HG02763 (cell line): ENCODE data around the gene GRHL1.

ENCODE experiments used
- ATAC-seq: cut with Tn5 transposase; IDR thresholded peaks from one replicate; pipeline ENCODE4 v1.9.1; 2021; ENCODE audit warnings: mild to moderate bottlenecking, moderate library complexity; ENCODE audit not compliant: unreplicated experiment

The GRHL1 gene

DNA sequence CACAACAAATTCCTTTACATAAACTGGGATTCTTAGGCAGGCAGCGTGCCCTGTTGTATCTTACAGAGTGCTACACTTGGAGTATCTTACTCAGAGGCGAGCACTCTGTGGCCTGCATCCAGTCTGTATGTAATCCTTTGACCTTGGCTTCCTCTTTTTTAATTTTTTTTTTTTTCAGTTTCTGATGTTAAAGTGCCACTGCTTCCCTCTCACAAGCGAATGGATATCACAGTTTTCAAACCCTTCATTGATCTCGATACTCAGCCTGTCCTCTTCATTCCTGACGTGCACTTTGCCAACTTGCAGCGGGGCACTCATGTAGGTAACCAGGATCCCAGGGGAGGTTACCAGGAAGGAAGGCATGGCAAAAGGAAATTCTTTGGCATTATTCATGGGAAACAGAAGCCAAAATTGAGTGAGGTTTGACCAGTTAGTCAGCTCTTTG, 40.4 kb downstream of the GRHL1 start:
- no peak for ATAC-seq

DNA sequence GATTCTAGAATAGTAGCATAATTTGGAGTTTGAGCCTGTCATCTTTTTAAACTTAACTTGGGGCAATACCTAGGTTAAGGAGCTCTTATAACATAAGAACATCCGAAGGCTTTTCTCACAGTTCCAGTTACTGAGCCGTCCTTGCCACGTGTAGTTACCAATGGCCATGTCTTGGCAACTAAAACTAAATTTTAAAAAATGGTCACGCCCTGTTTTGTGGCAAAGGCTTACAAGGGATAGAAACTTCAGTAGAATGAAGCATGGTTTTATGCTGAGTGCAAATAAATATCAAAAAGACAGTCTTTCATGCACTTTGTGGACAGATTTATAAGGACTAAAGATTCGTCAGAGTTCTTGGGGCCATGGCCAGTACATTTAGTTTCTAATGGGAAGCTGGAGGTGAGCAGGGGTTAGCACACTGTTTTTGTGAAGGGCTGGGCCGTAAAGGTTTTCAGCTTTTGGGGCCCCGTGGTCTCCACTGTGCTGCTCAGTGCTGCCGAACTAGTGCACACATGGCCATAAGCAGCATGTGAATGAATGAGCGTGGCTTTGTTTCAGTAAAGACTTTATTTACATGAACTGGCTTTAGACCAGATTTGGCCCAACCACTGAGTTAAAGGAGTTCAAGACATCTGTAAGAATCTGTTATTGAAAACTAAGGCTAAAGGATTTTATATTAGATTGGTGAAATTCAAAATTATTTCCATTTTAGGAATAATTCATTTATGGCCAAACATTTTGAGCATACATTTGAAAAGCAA, 41.1 kb downstream of the GRHL1 start:
- no peak for ATAC-seq

DNA sequence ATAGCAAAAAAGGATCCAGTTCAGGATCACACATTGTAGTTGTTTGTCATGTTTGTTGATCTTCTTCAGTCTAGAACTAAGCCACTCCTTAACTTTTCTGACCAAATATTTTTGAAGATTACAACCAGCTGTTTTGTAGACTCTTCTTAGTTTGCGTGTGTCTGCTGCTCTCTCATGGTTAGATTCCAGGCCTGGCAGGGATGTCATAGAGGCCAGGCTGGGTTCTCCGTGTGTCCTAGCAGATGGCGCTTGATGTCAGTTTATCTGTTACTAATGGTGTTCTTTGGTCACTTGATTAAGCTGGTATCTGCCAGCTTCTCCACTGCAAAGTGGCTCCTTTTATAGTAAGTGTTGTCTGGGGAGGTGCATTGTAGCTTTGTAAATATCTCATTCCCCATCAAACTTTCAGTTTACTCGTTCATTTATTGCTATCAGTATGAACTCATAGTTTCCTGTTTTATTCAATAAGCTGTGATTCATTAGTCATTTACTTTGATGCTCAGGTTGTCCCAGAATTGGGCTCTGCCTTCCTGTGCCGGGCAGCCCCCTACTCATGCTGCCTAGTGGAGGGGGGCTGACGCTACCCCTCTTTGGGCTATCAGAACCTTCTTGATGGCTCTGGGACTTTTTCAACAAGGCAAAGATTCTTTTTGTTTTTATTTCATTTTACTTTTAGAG, 42.1 kb downstream of the GRHL1 start:
- no peak for ATAC-seq

DNA sequence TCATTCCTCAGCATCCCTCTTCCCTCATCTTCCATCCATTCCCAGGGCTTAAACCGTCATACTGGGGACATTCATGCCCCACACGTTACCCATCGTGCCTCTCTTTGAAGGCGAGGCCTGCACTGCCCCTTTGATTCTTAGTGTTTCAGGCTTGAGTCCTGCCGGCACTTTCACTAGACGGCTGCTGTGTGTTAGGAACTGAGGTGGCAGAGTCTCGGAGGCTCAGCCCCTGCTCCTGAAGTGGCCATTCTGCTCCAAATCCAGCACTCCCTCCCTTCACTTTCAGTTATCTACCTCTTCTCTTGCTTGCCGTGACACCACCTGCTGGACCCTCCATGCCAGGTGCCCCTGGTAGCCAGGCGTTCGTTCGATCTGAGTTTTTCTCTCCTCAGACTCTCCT, 43.0 kb downstream of the GRHL1 start:
- ATAC-seq = no peak

DNA sequence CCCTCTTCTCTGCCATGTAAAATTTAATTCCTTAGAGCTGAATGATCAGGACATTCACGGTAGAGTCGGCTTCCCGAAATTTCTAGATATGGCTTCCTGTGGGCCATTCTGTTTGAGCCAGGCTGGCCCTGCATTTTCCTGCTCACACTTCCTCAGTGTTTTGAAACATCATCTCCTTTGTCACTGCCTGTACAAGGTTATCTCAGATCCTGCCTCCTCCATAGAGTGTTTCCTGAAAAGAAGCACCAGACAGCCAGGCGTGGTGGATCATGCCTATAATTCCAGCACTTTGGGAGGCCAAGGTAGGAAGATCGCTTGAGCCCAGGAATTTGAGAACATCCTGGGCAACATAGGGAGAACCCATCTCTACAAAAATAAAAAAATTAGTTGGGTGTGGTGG, 43.6 kb downstream of the GRHL1 start:
- no peak for ATAC-seq

DNA sequence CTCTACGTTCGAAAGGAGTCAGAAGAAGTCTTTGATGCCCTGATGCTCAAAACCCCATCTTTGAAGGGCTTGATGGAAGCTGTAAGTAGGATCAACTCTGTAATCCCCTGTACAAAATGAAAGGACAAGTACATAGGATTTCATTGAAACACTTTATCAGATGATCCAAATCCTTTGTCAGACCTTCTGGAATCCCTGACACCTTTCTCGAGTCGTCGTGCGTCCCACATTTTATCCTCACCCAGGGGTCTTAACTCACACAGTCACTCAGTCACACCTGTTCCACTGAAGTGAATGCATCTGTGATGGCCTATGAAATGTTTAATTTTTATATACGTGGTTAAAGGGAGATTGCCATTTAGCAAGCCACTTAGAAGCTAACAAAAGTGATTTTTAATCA, 44.8 kb downstream of the GRHL1 start:
- no peak for ATAC-seq

DNA sequence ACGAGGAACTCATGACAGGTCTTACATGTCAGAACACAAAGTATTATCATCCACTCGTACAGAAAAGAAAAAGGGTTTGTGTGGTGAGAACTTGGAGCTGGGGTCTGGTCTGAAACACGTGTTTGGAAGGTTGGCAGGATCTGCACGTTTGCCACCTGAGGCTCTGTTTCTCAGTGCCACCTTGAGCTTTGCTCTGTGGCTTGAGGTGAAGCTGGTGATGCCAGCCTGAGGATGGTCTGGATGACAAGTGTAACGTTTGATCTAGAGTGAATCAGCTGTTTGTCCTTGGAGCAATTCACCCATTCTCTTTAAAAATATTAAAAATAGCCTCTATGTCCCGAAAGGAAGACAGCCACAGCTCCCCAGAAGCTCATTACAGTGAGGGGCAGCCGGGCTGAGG, 46.4 kb downstream of the GRHL1 start:
- ATAC-seq = no peak

DNA sequence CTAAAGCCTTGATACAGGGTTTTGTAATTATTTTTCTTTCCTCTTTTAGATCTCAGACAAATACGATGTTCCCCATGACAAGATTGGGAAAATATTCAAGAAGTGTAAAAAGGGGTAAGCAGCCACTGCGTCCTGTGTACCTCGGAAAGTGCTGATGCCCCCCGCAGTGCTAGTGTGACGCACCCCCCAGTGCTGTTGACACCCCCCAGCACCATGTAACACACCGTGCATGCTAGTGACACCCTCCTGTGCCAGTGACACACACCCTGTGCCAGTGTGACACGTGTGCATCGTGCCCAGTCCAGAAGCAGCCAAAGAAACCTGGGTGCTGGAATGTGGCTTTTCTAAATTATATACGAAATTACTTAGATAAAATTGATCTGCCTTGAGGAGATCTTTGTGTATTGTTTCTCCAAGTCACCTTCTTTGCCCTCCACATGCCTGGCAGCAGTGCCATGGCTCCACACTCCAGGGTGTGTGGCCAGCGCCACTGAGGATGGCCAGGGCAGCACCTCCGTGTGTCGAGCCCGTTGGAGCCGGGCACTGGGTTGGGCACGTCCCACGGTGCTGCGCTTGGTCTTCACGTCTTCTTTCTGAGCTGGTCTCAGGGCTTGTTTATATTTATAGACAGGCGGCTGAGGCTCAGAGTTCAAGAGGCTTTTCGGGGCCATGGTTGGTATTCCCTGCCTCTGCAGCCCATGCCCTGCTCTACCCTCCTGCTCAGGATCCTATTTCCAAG, 47.6 kb downstream of the GRHL1 start:
- no peak for ATAC-seq

DNA sequence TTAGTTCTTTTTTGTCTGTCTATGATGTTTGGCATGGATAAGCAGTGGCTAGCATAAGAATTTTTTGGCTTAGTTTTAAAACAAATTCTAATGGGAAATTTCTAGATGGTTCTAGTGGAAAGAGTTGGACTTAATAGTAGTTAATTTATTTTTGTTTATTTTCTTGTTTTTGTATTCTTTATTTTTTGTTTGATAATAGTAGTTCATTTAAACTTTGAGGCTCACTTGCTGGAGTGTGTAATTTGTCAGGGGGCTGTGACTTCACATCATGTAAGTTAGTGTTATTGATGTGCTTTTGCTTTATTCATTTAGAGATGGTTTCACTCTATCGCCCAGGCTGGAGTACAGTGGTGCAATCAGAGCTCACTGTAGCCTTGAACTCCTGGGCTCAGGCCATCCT, 48.2 kb downstream of the GRHL1 start:
- no peak for ATAC-seq

DNA sequence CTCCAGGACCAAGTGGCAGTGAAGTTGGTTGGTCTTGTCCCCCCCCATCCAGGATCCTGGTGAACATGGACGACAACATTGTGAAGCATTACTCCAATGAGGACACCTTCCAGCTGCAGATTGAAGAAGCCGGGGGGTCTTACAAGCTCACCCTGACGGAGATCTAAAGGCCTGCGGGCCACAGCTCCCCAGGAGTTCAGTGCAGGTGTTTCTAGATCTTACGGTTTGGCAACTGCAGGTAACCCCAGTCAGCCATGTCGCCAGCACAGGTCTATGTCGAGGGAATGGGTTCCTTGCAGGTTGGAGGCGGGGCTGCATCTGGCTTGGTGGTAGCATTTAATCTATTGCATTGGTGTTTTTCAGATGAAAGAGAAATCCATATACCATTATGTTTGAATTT, 49.0 kb downstream of the GRHL1 start:
- ATAC-seq = no peak

DNA sequence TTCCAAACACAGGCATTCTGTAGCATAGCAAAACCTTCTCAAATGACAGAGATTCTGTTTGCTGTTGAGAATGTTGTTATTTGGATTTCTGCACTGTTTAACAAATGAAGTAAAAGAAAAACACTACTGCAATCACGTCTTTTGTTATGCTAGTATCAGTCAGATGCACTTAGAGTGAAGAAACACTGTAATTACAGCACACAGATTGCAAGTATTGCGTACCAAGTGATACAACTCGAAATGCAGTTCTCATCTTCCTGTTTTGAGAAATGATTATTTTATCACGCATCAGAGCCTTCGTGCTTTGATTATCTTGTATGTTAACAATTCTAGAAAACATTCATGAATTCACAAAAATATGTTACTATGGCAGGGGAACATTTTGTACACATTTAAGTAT, 50.1 kb downstream of the GRHL1 start:
- no peak for ATAC-seq

DNA sequence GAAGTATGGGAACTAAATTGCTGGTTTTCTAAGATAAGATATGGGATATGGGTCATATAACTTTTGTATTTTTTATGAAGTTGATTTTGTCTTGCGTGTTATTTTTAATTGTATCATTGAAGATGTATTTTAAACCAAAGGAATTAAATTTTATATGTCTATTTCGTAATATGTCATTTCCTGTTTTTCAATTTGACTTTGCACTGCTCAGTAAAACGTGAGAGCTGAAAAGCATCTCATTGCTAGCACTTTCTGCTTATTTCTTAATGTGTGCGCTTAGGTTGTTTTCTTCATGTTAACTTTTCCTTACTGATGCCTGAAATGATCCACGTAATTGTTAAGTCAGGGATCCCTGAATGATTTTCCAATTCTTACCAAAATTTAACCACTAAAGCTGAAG, 50.6 kb downstream of the GRHL1 start:
- no peak for ATAC-seq

DNA sequence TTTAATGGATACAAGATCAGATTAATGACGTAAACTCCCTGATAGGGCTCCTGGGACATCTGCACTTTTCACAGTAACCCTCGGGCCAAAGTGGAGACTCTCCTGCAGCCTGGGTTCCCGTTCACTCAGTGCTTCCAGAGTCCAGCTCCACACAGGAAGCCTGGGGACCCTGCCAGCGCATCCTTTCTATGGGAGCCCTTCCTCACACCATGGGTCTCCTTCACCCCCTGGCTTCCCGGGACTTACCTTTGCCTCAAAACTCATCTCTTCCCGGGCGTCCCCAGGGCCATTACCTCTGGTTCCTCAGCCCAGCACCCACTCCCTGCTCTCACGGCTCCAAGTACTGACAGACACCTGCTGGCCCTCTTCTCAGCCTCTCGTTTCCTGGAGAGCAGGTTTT, 51.2 kb downstream of the GRHL1 start:
- ATAC-seq = no peak

DNA sequence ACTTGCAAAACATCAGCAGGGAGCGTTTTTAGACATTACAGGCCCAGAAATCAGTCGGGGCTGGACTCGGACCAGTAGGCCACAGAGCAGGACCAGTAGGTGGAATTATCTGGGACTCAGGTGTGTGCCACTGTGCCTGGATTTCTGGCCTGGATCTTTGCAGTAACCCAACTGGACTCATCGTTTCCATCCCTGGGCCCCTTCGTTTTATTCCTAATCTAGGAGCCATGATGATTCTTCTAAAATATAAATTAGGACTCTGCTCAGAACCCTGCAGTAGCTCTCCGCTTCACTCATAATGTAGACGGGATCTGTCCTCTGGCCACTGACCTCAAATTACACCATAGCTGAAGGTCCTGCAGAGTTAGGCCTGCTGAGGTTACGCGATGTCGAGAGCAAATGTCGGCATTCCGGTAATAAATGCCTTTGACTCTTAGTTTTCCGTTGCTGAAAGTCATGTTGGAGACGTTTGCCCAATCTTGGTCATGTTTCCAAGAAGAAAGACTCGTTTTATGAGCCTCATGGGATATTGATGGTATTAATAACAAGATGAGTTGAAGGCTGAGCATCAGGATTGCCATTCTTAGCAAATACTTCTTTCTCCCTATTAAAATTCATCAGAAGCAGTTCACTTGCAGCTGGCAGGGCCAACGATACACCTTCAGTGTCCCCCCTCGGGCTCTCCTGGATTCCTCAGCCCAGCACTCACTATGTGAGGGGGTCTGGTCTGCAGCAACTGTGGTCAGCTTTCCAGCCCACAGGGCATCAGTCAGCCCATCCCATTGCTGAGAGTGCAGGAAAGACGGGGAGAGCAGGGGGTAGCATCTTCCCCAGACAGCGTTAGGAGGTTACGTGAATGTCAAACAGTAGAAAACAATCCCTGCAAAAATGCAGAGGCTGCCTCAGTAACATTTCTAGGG, 52.0 kb downstream of the GRHL1 start:
- no peak for ATAC-seq

DNA sequence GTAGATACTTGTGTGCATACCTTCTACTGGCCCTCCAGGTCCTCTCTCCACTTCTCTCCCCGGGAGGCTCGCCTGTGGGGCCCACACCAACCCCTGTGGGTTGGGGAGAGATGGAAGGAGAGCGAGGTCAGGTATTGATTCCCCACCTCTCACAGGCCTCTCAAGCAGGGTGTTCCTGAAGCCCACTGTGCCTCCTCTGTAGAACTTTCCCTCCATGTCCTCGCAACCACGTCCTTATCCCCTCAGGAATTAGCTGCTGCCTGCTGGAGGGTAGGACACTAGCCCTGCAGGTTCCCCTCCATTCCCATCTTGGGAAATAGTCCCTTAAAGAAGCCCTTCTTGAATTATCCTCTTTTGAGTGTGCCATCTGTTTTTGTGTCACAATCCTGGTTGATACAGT, 52.9 kb downstream of the GRHL1 start:
- no peak for ATAC-seq

DNA sequence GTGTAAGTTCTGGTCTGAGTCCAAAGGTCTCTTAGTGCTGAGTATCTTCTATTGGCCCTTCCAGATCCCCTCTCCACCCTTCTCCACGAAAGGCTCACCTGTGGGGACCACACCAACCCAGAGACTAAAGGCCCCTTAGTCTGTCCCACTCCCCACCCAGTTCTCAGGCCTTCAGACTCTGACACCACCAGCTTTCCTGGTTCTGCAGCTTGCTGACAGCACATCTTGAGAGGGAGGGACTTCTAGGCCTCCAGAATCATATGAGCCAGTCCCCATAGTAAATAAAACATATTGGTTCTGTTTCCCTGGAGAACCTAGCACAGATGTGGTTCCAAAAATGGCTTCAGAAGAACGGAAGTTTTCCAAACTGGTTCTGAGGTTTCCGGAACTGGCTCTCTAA, 53.3 kb downstream of the GRHL1 start:
- no peak for ATAC-seq

DNA sequence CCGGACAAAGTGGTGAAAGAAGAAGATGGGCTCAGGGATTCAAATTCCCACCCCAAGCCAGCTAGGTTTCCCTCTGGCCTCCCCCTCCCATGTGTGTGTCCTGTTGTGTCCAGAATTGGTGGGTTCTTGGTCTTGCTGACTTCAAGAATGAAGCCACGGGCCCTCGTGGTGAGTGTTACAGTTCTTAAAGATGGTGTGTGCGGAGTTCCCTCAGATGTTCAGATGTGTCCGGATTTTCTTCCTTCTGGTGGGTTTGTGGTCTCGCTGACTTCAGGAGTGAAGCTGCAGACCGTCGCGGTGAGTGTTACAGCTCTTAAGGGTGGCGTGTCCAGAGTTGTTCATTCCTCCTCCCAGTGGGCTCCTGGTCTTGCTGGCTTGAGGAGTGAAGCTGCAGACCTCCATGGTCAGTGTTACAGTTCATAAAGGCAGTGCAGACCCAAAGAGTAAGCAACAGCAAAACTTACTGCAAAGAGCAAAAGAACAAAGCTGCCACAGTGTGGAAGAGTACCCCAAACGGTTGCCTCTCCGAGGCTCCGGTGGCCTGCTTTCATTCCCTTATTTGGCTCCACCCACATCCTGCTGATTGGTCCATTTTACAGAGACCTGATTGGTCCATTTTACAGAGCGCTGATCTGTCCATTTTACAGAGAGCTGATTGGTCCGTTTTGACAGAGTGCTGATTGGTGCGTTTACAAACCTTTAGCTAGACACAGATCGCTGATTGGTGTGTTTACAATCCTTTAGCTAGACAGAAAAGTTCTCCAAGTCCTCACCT, 54.2 kb downstream of the GRHL1 start:
- no peak for ATAC-seq

DNA sequence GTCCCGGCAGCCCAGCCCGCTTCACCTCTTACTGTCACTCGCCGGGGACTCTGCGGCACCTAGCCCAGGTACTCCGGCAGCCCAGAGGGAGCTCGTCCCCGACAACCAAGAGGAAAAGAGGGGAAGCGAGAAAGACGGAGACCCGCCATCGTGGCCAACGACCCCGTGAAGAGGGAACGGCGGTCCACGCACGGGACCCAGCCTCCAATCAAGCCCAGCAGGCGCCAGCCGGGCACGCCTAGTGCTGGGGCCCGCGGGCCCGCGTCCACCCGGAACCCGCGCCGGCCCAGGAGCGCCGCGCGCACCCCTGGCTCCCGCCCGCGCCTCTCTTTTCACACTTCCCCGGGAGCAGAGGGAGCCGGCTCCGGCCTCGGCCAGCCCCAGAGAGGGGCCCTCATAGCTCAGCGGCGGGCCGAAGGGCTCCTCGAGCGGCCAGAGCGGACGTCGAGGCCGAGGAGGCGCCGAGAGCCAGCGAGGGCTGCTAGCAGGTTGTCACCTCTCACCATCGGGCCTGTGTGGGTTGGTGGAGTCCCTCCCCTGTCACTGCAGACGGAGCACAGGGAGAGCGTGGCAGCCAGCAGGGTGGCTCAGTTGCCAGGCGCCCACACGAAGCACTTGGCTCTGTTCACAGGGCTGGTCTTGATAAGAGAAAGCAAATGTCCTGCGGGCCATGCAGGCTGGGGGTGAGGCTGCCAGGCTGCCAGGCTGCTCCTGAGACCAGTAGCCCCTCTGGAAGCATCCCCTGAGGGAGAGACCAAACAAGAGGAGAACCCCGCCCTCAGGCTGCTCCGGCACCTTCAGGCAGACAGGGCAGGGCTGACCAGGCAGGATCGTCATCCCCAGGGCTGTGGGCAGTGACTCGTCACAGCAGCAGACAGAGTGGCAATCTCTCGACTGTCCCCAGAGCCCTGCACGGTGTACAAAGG, 55.0 kb downstream of the GRHL1 start:
- ATAC-seq = no peak

DNA sequence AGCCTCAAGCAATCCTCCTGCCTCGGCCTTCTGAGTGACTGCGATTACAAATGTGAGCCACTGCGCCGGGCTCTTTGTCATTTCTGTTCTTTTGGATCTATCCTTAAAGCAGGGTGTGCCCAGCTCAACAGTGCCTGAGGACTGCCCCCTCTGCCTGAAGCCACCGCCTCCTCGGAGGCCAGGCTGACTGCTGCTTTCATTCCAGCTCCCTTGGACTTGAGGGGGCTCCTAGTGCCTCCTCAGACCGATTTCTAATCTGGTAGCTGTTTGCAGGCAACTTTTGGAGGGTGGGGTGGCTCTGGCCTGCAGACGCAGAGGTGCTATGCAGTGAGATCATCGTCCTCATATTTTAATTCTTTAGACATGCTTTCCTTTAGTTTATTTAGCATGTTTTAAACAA, 55.9 kb downstream of the GRHL1 start:
- ATAC-seq = no peak
